IMR-90 (cell line): ENCODE results near the gene GALNT17. TPM values are rescaled to one million over a fixed set of nuclear protein-coding genes. Genes with fewer than 3 reads are reported as not detected.

Source experiments
- ATAC-seq: fragments of 200-7000 bp; cut with Tn5 transposase; 2 replicates; pipeline ENCODE4 v1.9.1; 2020; ENCODE audit warnings: low read depth, mild to moderate bottlenecking, moderate library complexity
- BruUV-seq: library from RNA; stranded (reverse); fragments of 400-500 nt; replicated peaks from 2 replicates; lab custom pipeline; 2021; lab: Mats Ljungman, UMichigan
- CTCF ChIA-PET: fragments of 300-600 bp; formaldehyde crosslinking; extraction: SDS; loops from one replicate; lab custom pipeline; 2021; ENCODE audit warnings: antibody characterized with exemption; lab: Yijun Ruan, JAX
- POLR2A ChIA-PET: fragments of 300-600 bp; sonication (Branson Sonifier 250); formaldehyde crosslinking; loops from one replicate; lab custom pipeline; 2022; ENCODE audit warnings: antibody characterized with exemption; ENCODE audit not compliant: unreplicated experiment; lab: Charles Lee
- DNase-seq: peaks from one replicate; pipeline ENCODE4 v3.0.0; 2013
- H2AFZ ChIP-seq: replicated peaks from 2 replicates; pipeline ENCODE3; 2013; ENCODE audit warnings: low read length, mild to moderate bottlenecking; ENCODE audit not compliant: poor library complexity
- H2AK5ac ChIP-seq: 2 replicates; pipeline ENCODE4 v1.6.1; 2013; ENCODE audit warnings: low read depth, low read length, inconsistent platforms
- H2AK9ac ChIP-seq: replicated peaks from 2 replicates; pipeline ENCODE3; 2013; ENCODE audit warnings: mild to moderate bottlenecking, low read depth, low read length, moderate library complexity; ENCODE audit not compliant: poor library complexity
- H2BK120ac ChIP-seq: 2 replicates; pipeline ENCODE4 v1.6.1; 2013; ENCODE audit warnings: low read depth, low read length, inconsistent platforms
- H2BK15ac ChIP-seq: 3 replicates; pipeline ENCODE4 v1.6.1; 2013; ENCODE audit warnings: low read depth, low read length, inconsistent platforms
- H2BK20ac ChIP-seq: 2 replicates; pipeline ENCODE4 v1.6.1; 2013; ENCODE audit warnings: low read depth, mild to moderate bottlenecking, inconsistent platforms, low read length, moderate library complexity
- H2BK5ac ChIP-seq: 2 replicates; pipeline ENCODE4 v1.6.1; 2013; ENCODE audit warnings: mild to moderate bottlenecking, low read depth, low read length, inconsistent platforms; ENCODE audit not compliant: poor library complexity, severe bottlenecking
- H3K14ac ChIP-seq: replicated peaks from 2 replicates; pipeline ENCODE4 v1.6.1; 2013; ENCODE audit warnings: low read depth, low read length, inconsistent platforms
- H3K18ac ChIP-seq: 2 replicates; pipeline ENCODE4 v1.6.1; 2013; ENCODE audit warnings: low read depth, low read length, control low read depth
- H3K23ac ChIP-seq: 2 replicates; pipeline ENCODE4 v1.6.1; 2013; ENCODE audit warnings: low read depth, low read length, inconsistent platforms
- H3K27ac ChIP-seq: 2 replicates; pipeline ENCODE4 v1.5.1; 2013; ENCODE audit warnings: mild to moderate bottlenecking, control low read depth, low read length; ENCODE audit not compliant: insufficient read depth
- H3K27me3 ChIP-seq: 2 replicates; pipeline ENCODE4 v1.6.1; 2013; ENCODE audit warnings: low read length; ENCODE audit not compliant: control insufficient read depth, insufficient read depth
- H3K36me3 ChIP-seq: 2 replicates; pipeline ENCODE4 v1.6.1; 2013; ENCODE audit warnings: low read length, mixed read lengths; ENCODE audit not compliant: control insufficient read depth, insufficient read depth
- H3K4ac ChIP-seq: 2 replicates; pipeline ENCODE4 v1.6.1; 2013; ENCODE audit warnings: low read depth, low read length, inconsistent platforms
- H3K4me1 ChIP-seq: 2 replicates; pipeline ENCODE4 v1.6.1; 2013; ENCODE audit warnings: low read length, mixed read lengths; ENCODE audit not compliant: control insufficient read depth, insufficient read depth
- H3K4me2 ChIP-seq: 2 replicates; pipeline ENCODE4 v1.6.1; 2013; ENCODE audit warnings: low read depth, mild to moderate bottlenecking, control low read depth, low read length, moderate library complexity
- H3K4me3 ChIP-seq: 2 replicates; pipeline ENCODE4 v1.5.1; 2013; ENCODE audit warnings: low read depth, mild to moderate bottlenecking, control low read depth, low read length, moderate library complexity; ENCODE audit not compliant: insufficient read depth
- H3K56ac ChIP-seq: 2 replicates; pipeline ENCODE4 v1.6.1; 2013; ENCODE audit warnings: low read length, inconsistent platforms; ENCODE audit not compliant: insufficient read depth; ENCODE audit errors: extremely low read depth
- H3K79me1 ChIP-seq, 2 experiments: 2 replicates each; pipeline ENCODE4 v1.6.1; 2013; ENCODE audit warnings: low read length in 2 of 2, inconsistent platforms in 1 of 2, low read depth in 1 of 2
- H3K9ac ChIP-seq: 2 replicates; pipeline ENCODE4 v1.6.1; 2013; ENCODE audit warnings: low read depth, low read length, control low read depth
- H3K9me1 ChIP-seq: 2 replicates; pipeline ENCODE4 v1.6.1; 2013; ENCODE audit warnings: low read length, inconsistent platforms; ENCODE audit not compliant: insufficient read depth
- H3K9me3 ChIP-seq: 2 replicates; pipeline ENCODE4 v1.6.1; 2013; ENCODE audit warnings: low read length; ENCODE audit not compliant: control insufficient read depth, insufficient read depth
- H4K20me1 ChIP-seq: 2 replicates; pipeline ENCODE4 v1.6.1; 2013; ENCODE audit warnings: low read length, inconsistent platforms; ENCODE audit not compliant: insufficient read depth
- H4K5ac ChIP-seq: 2 replicates; pipeline ENCODE4 v1.6.1; 2013; ENCODE audit warnings: mild to moderate bottlenecking, low read depth, low read length, control low read depth
- H4K8ac ChIP-seq, 2 experiments: 2 replicates each; pipeline ENCODE4 v1.6.1; 2013; ENCODE audit warnings: low read depth in 2 of 2, low read length in 2 of 2, control low read depth in 1 of 2, inconsistent platforms in 1 of 2
- H4K91ac ChIP-seq: 2 replicates; pipeline ENCODE4 v1.6.1; 2013; ENCODE audit warnings: low read depth, low read length, inconsistent platforms; ENCODE audit not compliant: insufficient read depth
- BHLHE40 ChIP-seq: fragments of 150-350 bp; IDR thresholded peaks from 2 replicates; pipeline ENCODE4 v1.6.1; 2016; ENCODE audit warnings: mild to moderate bottlenecking, low read depth, low read length
- CEBPB ChIP-seq: IDR thresholded peaks from 2 replicates; pipeline ENCODE4 v1.6.1; 2012; ENCODE audit warnings: low read depth, low read length, improper control_type of control experiment
- CHD1 ChIP-seq: IDR thresholded peaks from 2 replicates; pipeline ENCODE4 v1.6.1; 2012; ENCODE audit warnings: low read depth, low read length, improper control_type of control experiment
- FOS ChIP-seq: fragments of 150-350 bp; IDR thresholded peaks from 2 replicates; pipeline ENCODE4 v1.6.1; 2016; ENCODE audit warnings: low read depth, low read length
- MAFK ChIP-seq: IDR thresholded peaks from 2 replicates; pipeline ENCODE4 v1.6.1; 2012; ENCODE audit warnings: low read depth, low read length, improper control_type of control experiment
- MAZ ChIP-seq: IDR thresholded peaks from 2 replicates; pipeline ENCODE4 v1.6.1; 2012; ENCODE audit warnings: low read depth, mild to moderate bottlenecking, low read length, improper control_type of control experiment, moderate library complexity, borderline replicate concordance
- MXI1 ChIP-seq: IDR thresholded peaks from 2 replicates; pipeline ENCODE4 v1.6.1; 2012; ENCODE audit warnings: low read depth, mild to moderate bottlenecking, low read length, moderate library complexity, borderline replicate concordance
- NFE2L2 ChIP-seq: fragments of 150-350 bp; IDR thresholded peaks from 2 replicates; pipeline ENCODE4 v1.6.1; 2016; ENCODE audit warnings: low read depth, mild to moderate bottlenecking, low read length
- POLR2A ChIP-seq: IDR thresholded peaks from 2 replicates; pipeline ENCODE4 v1.6.1; 2012; ENCODE audit warnings: mild to moderate bottlenecking, low read depth, low read length
- RAD21 ChIP-seq: IDR thresholded peaks from 2 replicates; pipeline ENCODE4 v1.6.1; 2012; ENCODE audit warnings: low read length, improper control_type of control experiment
- RCOR1 ChIP-seq: IDR thresholded peaks from 2 replicates; pipeline ENCODE4 v1.6.1; 2012; ENCODE audit warnings: mild to moderate bottlenecking, low read length, improper control_type of control experiment; ENCODE audit not compliant: insufficient replicate concordance
- RFX5 ChIP-seq: IDR thresholded peaks from 2 replicates; pipeline ENCODE4 v1.8.0; 2012; ENCODE audit warnings: low read depth, mild to moderate bottlenecking, low read length, moderate library complexity
- SMC3 ChIP-seq: fragments of 150-350 bp; IDR thresholded peaks from 2 replicates; pipeline ENCODE4 v1.6.1; 2016; ENCODE audit warnings: low read depth, mild to moderate bottlenecking, antibody characterized with exemption, low read length, moderate library complexity
- WGBS, 2 experiments: methylation state at CpG; one replicate each; pipeline versions ENCODE4 v1.1.5 to v1.1.7; 2013; ENCODE audit warnings: missing lambda C conversion rate in 2 of 2; ENCODE audit not compliant: insufficient read length in 1 of 2; ENCODE audit errors: extremely low coverage in 2 of 2; 5-methylcytosine and 5-hydroxymethylcytosine counted together
- dilution Hi-C: fragments of 300-500 bp; cut with HindIII; formaldehyde crosslinking; loops from one replicate; pipeline ENCODE4 v1.14.3; 2018; ENCODE audit warnings: low sequenced_read_pairs; ENCODE audit not compliant: unreplicated experiment
- in situ Hi-C: fragments of 300-500 bp; cut with MboI; formaldehyde crosslinking; loops from 3 replicates; pipeline ENCODE4 v1.14.3; 2019; ENCODE audit warnings: low sequenced_read_pairs, inconsistent platforms, mixed read lengths
- intact Hi-C: fragments of 100-400 bp; cut with micrococcal nuclease; formaldehyde crosslinking; loops from 2 replicates; pipeline ENCODE4 v1.10.0; 2022
- polyA plus RNA-seq, 3 experiments: library from polyadenylated mRNA; depleted of rRNA; stranded (reverse); fragments of >200 nt; gene quantifications; 2 replicates each; pipeline ENCODE4 v1.2.3, GENCODE V29; 2012; ENCODE audit warnings: low replicate concordance in 1 of 3
- total RNA-seq: library from RNA; depleted of rRNA; stranded (reverse); fragments of >200 nt; gene quantifications from 2 replicates; pipeline ENCODE4 v1.2.3, GENCODE V29; 2012
- TF ChIP-seq, protein P1 (sequence below): conservative IDR thresholded peaks from 2 replicates; pipeline ENCODE4 v1.5.1; 2012; ENCODE audit warnings: mild to moderate bottlenecking, low read depth, low read length, improper control_type of control experiment
- TF ChIP-seq, protein P2 (sequence below): fragments of 150-350 bp; IDR thresholded peaks from 2 replicates; pipeline ENCODE4 v1.6.1; 2016; ENCODE audit warnings: low read depth, mild to moderate bottlenecking, low read length, moderate library complexity, borderline replicate concordance
- TF ChIP-seq, protein P3 (sequence below): fragments of 150-350 bp; IDR thresholded peaks from 2 replicates; pipeline ENCODE4 v1.6.1; 2017; ENCODE audit warnings: mild to moderate bottlenecking, antibody characterized with exemption, low read length, low read depth

GALNT17 gene
- total and polyA plus RNA-seq, 2 of the 4 experiments (the other 2 are of a cell fraction), result not detected

DNA sequence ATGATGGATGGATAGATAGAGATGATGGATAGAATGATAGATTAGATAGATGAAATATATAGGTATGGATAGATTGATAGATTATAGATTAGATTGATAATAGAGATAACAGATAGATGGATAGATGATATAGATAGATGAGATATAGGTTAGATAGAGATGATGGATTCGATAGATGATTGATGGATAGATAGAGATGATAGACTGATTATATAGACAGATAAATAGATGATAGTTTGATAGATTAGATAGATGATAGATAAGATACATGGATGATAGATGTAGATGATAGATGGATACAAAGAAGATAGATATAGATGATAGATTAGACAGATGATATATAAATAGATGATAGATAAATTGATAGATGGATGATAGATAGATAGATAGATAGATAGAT lies 448.1 kb downstream of the GALNT17 start:
- H3K27ac ChIP-seq, result no peak overlapping the region
- TF ChIP-seq POLR2A (no peak), BHLHE40 (no peak), MXI1 (no peak), MAZ (no peak), MAFK (no peak), FOS (no peak), RCOR1 (no peak), RAD21 (no peak), CEBPB (no peak), RFX5 (no peak), NFE2L2 (no peak), CHD1 (no peak), SMC3 (no peak)
- TF ChIP-seq, protein P1, sequence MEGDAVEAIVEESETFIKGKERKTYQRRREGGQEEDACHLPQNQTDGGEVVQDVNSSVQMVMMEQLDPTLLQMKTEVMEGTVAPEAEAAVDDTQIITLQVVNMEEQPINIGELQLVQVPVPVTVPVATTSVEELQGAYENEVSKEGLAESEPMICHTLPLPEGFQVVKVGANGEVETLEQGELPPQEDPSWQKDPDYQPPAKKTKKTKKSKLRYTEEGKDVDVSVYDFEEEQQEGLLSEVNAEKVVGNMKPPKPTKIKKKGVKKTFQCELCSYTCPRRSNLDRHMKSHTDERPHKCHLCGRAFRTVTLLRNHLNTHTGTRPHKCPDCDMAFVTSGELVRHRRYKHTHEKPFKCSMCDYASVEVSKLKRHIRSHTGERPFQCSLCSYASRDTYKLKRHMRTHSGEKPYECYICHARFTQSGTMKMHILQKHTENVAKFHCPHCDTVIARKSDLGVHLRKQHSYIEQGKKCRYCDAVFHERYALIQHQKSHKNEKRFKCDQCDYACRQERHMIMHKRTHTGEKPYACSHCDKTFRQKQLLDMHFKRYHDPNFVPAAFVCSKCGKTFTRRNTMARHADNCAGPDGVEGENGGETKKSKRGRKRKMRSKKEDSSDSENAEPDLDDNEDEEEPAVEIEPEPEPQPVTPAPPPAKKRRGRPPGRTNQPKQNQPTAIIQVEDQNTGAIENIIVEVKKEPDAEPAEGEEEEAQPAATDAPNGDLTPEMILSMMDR, result no peak
- TF ChIP-seq, protein P2, sequence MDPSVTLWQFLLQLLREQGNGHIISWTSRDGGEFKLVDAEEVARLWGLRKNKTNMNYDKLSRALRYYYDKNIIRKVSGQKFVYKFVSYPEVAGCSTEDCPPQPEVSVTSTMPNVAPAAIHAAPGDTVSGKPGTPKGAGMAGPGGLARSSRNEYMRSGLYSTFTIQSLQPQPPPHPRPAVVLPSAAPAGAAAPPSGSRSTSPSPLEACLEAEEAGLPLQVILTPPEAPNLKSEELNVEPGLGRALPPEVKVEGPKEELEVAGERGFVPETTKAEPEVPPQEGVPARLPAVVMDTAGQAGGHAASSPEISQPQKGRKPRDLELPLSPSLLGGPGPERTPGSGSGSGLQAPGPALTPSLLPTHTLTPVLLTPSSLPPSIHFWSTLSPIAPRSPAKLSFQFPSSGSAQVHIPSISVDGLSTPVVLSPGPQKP, result no peak
- TF ChIP-seq, protein P3, sequence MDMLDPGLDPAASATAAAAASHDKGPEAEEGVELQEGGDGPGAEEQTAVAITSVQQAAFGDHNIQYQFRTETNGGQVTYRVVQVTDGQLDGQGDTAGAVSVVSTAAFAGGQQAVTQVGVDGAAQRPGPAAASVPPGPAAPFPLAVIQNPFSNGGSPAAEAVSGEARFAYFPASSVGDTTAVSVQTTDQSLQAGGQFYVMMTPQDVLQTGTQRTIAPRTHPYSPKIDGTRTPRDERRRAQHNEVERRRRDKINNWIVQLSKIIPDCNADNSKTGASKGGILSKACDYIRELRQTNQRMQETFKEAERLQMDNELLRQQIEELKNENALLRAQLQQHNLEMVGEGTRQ, result no peak
- no peak overlapping the region for H4K91ac ChIP-seq
- intact Hi-C loops (no loop called here), dilution Hi-C loops (no loop called here), in situ Hi-C loops (no loop called here)
- no peak for DNase-seq
- no peak overlapping the region for H3K4me2 ChIP-seq
- no peaks in the 10 kb centered on the region for H3K79me1 ChIP-seq
- H2AK5ac ChIP-seq, result no peak overlapping the region
- H3K18ac ChIP-seq, result no peak overlapping the region
- peaks cover 13% of the 10 kb centered on the region; the same call in 1 of the 2 replicates for H3K9me3 ChIP-seq
- no peak overlapping the region for H3K14ac ChIP-seq
- ChIA-PET CTCF (no interaction called here), POLR2A (no interaction called here)
- ATAC-seq, result no peak
- H4K5ac ChIP-seq, result no peak overlapping the region
- BruUV-seq, result no TSS peak
- no peak overlapping the region for H3K9ac ChIP-seq
- no peak overlapping the region for H3K4ac ChIP-seq
- no peaks in the 10 kb centered on the region for H3K27me3 ChIP-seq
- H3K23ac ChIP-seq, result no peak overlapping the region
- H2BK15ac ChIP-seq, result no peak overlapping the region
- 100% methylated on average over 1 of the region's 1 CpG; no CpG with 5 or more reads in 1 of the 2 experiments for WGBS, 2 experiments
- H2BK20ac ChIP-seq, result no peak overlapping the region
- H2BK5ac ChIP-seq, result no peak overlapping the region
- no peaks in the 10 kb centered on the region for H3K36me3 ChIP-seq
- no peak overlapping the region for H2BK120ac ChIP-seq
- no peaks in the 10 kb centered on the region for H4K20me1 ChIP-seq
- no peak overlapping the region for H2AFZ ChIP-seq
- H3K4me3 ChIP-seq, result no peak overlapping the region
- no peak overlapping the region for H2AK9ac ChIP-seq
- no peak overlapping the region for H4K8ac ChIP-seq
- no peak overlapping the region for H3K56ac ChIP-seq
- H3K9me1 ChIP-seq, result no peaks in the 10 kb centered on the region
- no peaks in the 10 kb centered on the region for H3K4me1 ChIP-seq
